GM12878 (cell line): ENCODE measurements around the gene AVPR1B.

Experiments used
- BMI1 ChIP-seq: fragments of 450-650 bp; IDR thresholded peaks from 2 replicates; pipeline ENCODE4 v1.6.1; 2016; ENCODE audit warnings: mild to moderate bottlenecking, moderate library complexity, borderline replicate concordance
- CHD4 ChIP-seq: fragments of 200-600 bp; sonication (generic); IDR thresholded peaks from 2 replicates; pipeline ENCODE4 v1.6.1; 2016; ENCODE audit warnings: mild to moderate bottlenecking

DNA sequence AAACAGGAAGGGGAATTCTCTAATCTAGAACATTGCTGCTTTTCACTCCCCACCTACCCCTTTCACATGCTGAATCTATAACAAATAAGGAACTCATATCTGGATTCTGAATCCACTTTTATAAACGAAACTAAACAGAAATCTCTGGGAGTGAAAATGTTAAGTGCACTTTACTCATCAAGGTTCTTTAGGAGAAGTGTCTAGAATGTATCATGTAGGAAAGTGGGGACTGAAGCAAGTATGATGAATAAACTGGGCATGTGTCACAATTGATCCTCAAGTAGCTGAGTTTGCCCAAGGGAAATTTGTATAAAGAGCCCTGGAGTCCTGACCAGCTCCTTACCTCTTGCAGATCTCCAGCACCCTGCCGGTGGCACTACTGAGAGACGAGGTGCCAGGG, 19.8 kb downstream of the AVPR1B start:
- no peak for TF ChIP-seq BMI1
- TF ChIP-seq CHD4, result no peak
